Endothelial cell (in vitro differentiated cells): ENCODE measurements around the gene PGAM5. TPM values are rescaled to one million over a fixed set of nuclear protein-coding genes. Genes with fewer than 3 reads are reported as not detected.

Experiments used
- DNase-seq: peaks from one replicate; pipeline ENCODE4 v3.0.0; 2021; ENCODE audit warnings: low spot score
- H3K27ac Mint-ChIP-seq: one replicate; pipeline ENCODE4 v1.8.0; 2021; ENCODE audit warnings: mixed read lengths, inconsistent platforms; ENCODE audit not compliant: unreplicated experiment
- H3K27me3 Mint-ChIP-seq: one replicate; pipeline ENCODE4 v1.8.0; 2021; ENCODE audit warnings: mild to moderate bottlenecking, moderate library complexity, mixed read lengths, inconsistent platforms; ENCODE audit not compliant: unreplicated experiment
- H3K36me3 Mint-ChIP-seq: one replicate; pipeline ENCODE4 v1.8.0; 2021; ENCODE audit warnings: mild to moderate bottlenecking, low read depth, mixed read lengths, inconsistent platforms; ENCODE audit not compliant: unreplicated experiment
- H3K4me1 Mint-ChIP-seq: one replicate; pipeline ENCODE4 v1.8.0; 2021; ENCODE audit warnings: mild to moderate bottlenecking, mixed read lengths, inconsistent platforms; ENCODE audit not compliant: unreplicated experiment
- H3K4me3 Mint-ChIP-seq: one replicate; pipeline ENCODE4 v1.8.0; 2021; ENCODE audit warnings: mild to moderate bottlenecking, mixed read lengths, inconsistent platforms; ENCODE audit not compliant: unreplicated experiment
- H3K9me3 Mint-ChIP-seq: one replicate; pipeline ENCODE4 v1.8.0; 2021; ENCODE audit warnings: mixed read lengths, inconsistent platforms; ENCODE audit not compliant: unreplicated experiment
- total RNA-seq: library from RNA; stranded (reverse); fragmentation: NEBNext Ultra II Directional; extraction: Animal tissue kit (Norgen Biotek cat#: 25700); gene quantifications from one replicate; pipeline ENCODE4 v1.2.1, GENCODE V29; 2021; ENCODE audit not compliant: unreplicated experiment
- TF ChIP-seq, protein P1 (sequence below): fragments of 200-600 bp; sonication (generic); IDR thresholded peaks from one replicate; pipeline ENCODE4 v1.5.0; 2021; ENCODE audit warnings: antibody characterized with exemption; ENCODE audit not compliant: unreplicated experiment

PGAM5 gene
- total RNA-seq, 1 donor from 2014 or later: 43.9 TPM

GRCh38 chr12:132729541-132730320 lies 19.1 kb downstream of the PGAM5 start:
- no peak for DNase-seq
- H3K4me3 Mint-ChIP-seq: peak overlapping the region; percentile 65
- TF ChIP-seq, protein P1, sequence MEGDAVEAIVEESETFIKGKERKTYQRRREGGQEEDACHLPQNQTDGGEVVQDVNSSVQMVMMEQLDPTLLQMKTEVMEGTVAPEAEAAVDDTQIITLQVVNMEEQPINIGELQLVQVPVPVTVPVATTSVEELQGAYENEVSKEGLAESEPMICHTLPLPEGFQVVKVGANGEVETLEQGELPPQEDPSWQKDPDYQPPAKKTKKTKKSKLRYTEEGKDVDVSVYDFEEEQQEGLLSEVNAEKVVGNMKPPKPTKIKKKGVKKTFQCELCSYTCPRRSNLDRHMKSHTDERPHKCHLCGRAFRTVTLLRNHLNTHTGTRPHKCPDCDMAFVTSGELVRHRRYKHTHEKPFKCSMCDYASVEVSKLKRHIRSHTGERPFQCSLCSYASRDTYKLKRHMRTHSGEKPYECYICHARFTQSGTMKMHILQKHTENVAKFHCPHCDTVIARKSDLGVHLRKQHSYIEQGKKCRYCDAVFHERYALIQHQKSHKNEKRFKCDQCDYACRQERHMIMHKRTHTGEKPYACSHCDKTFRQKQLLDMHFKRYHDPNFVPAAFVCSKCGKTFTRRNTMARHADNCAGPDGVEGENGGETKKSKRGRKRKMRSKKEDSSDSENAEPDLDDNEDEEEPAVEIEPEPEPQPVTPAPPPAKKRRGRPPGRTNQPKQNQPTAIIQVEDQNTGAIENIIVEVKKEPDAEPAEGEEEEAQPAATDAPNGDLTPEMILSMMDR: no peak
- peaks cover 25% of the 10 kb centered on the region for H3K27me3 Mint-ChIP-seq
- H3K27ac Mint-ChIP-seq: peak overlapping the region; percentile 42
- H3K36me3 Mint-ChIP-seq: peaks cover 81% of the 10 kb centered on the region
- H3K9me3 Mint-ChIP-seq: no peaks in the 10 kb centered on the region
- H3K4me1 Mint-ChIP-seq: peaks cover 3% of the 10 kb centered on the region

DNA sequence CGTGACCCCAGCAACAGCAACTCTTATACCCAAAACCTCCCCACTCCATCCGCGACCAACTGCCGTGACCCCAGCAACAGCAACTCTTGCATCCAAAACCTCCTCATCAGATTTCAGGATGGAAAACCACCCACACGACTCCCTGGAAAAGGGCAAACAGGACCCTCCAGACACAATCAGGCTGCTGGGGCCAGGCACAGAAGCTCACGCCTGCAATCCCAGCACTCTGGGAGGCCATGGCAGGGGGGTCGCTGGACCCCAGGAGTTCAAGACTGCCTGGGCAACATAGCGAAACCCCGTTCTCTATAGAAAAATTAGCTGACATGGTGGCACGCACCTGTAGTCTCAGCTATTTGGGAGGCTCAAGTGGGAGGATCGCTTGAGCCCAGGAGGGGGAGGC lies 19.7 kb downstream of the PGAM5 start:
- Mint-ChIP-seq H3K9me3 (no peaks in the 10 kb centered on the region), H3K36me3 (peaks cover 83% of the 10 kb centered on the region), H3K4me1 (peaks cover 3% of the 10 kb centered on the region), H3K27me3 (peaks cover 25% of the 10 kb centered on the region), H3K27ac (peak overlapping the region; percentile 42), H3K4me3 (no peak overlapping the region)
- DNase-seq: no peak
- TF ChIP-seq, protein P1: no peak

DNA sequence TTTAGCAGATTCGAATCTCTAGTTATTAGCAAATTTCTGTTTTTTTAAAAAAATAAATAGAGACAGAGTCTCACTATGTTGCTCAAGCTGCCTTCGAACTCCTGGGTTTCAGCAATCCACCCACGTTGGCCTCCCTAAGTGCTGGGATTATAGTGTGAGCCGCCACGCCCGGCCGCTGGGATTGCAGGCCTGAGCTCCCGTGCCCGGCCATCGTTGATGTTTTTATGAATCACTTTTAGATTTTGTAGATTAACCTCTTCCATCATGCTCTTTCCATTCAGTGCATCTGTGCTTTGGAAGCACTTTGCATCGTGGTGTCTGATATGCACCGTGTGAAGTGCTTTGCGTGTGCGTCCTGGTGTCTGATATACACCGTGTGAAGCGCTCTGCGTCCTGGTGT lies 20.9 kb downstream of the PGAM5 start:
- Mint-ChIP-seq H3K36me3 (peaks cover 81% of the 10 kb centered on the region), H3K27ac (no peak overlapping the region), H3K27me3 (peaks cover 25% of the 10 kb centered on the region), H3K9me3 (no peaks in the 10 kb centered on the region), H3K4me3 (peak overlapping the region; percentile 43), H3K4me1 (peaks cover 3% of the 10 kb centered on the region)
- DNase-seq: no peak
- TF ChIP-seq, protein P1: no peak

DNA sequence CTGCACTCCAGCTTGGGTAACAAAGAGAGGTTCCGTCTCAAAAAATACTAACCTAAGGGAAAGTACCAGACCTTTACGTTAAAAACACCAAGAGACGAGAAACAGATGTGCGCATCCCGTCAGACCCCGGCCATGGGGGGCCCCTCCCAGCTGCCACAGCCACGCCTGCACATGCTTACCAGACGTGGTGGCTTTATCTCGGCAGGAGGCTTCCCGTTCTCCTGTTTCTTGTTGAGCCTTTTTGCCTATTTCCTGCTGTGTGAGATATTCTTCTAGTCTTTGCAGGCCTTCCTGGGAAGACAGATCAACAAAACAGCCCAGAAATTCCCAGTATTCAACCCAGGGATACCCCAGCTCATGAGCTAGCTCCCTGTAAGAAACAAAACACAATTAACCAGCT lies 23.6 kb downstream of the PGAM5 start:
- H3K27me3 Mint-ChIP-seq: peaks cover 21% of the 10 kb centered on the region

GRCh38 chr12:132735496-132735895 lies 24.9 kb downstream of the PGAM5 start:
- Mint-ChIP-seq H3K27me3 (peaks cover 19% of the 10 kb centered on the region), H3K9me3 (no peaks in the 10 kb centered on the region), H3K4me3 (peak overlapping the region; percentile 56), H3K27ac (no peak overlapping the region), H3K36me3 (peaks cover 80% of the 10 kb centered on the region), H3K4me1 (peaks cover 3% of the 10 kb centered on the region)
- no peak for DNase-seq
- TF ChIP-seq, protein P1: no peak

More for the DNA sequence above, 23.6 kb downstream of the PGAM5 start:
- no peak for DNase-seq
- TF ChIP-seq, protein P1: no peak
- peaks cover 3% of the 10 kb centered on the region for H3K4me1 Mint-ChIP-seq
- H3K9me3 Mint-ChIP-seq: no peaks in the 10 kb centered on the region
- H3K27ac Mint-ChIP-seq: peak overlapping the region; percentile 64
- peak overlapping the region; percentile 11 for H3K4me3 Mint-ChIP-seq
- H3K36me3 Mint-ChIP-seq: peaks cover 79% of the 10 kb centered on the region
